KOPT-K1 (cell line): ENCODE measurements around the gene ARHGEF1.
"Not testable (repeated sequence)": the region's sequence is repeated elsewhere in the genome, so short reads cannot be mapped to it uniquely, and the experiment has no call there.

Experiments used
- H3K27ac ChIP-seq: fragments of 200-600 bp; sonication (generic); 2 replicates; pipeline ENCODE4 v1.5.1; 2016; ENCODE audit warnings: antibody characterized with exemption, mild to moderate bottlenecking, low read depth, low read length; ENCODE audit not compliant: poor library complexity, severe bottlenecking
- H3K36me3 ChIP-seq: fragments of 200-600 bp; sonication (generic); 2 replicates; pipeline ENCODE4 v1.5.1; 2017; ENCODE audit warnings: antibody characterized with exemption, mild to moderate bottlenecking, low read length, moderate library complexity; ENCODE audit not compliant: insufficient read depth
- H3K9me3 ChIP-seq: fragments of 200-600 bp; sonication (generic); 2 replicates; pipeline ENCODE4 v1.5.1; 2017; ENCODE audit warnings: antibody characterized with exemption, low read length, mild to moderate bottlenecking; ENCODE audit not compliant: insufficient read depth, poor library complexity, severe bottlenecking

The ARHGEF1 gene

GRCh38 chr19:41871573-41872383 lies 11.2 kb upstream of the ARHGEF1 start:
- no peaks in the 10 kb centered on the region for H3K9me3 ChIP-seq
- peak overlapping the region; percentile 86 for H3K27ac ChIP-seq
- peaks cover 61% of the 10 kb centered on the region for H3K36me3 ChIP-seq

DNA sequence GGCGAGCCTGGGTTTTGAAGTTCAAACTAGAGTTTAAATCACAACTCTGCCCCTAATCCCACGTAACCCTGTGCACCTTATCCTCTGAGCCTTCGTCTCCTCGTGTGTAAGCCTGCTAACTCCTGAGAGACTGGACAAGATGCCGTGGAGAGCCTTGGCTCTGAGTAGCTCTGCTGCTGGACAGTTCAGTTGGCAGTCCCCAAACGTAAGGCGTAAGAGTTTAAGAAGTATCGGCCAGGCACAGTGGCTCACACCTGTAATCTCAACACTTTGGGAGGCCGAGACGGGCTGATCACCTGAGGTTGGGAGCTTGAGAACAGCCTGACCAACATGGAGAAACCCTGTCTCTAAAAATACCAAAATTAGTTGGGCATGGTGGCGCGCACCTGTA lies 10.6 kb upstream of the ARHGEF1 start:
- H3K9me3 ChIP-seq, result no peaks in the 10 kb centered on the region
- H3K27ac ChIP-seq, result peak overlapping the region; percentile 86
- peaks cover 55% of the 10 kb centered on the region for H3K36me3 ChIP-seq

DNA sequence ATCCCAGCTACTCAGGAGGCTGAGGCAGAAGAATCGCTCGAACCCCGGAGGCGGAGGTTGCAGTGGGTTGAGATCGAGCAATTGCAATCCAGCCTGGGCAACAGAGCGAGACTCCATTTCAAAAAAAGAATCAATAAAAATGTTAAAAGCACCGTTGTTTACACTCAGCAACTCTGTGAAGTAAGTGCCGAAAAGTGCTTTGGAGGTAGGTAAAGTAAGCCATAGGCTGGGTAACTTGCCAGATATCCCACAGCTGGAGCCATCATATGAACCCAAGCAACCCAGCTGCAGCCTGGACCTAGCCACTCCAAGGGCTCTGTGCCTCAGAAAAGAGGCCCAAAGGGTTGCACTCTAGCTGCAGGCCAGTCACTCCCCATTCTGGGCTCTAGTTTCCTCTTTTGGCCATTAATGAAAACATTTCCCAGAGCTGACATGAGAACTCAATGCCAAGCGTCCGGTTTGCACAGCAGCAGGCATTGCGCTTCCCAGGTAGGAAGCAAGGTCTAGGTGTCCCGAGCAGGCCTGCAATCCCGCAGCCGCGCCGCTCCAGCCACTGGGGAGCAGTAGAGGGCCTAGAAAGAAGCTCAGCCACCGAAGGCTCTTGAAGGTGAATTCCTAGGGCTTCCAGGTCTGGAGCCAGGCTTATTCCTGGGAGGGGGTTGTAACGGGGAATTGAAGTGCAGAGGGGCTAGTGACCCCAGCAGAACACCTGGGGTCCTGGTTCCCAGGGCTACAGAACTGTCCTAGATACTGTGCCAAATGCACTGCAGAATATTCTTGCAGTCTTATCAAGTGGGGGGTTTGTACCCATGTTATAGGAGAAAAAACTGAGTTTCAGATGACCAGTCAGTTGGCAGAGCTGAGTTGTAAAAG lies 10.0 kb upstream of the ARHGEF1 start:
- peak overlapping the region; percentile 86 for H3K27ac ChIP-seq

GRCh38 chr19:41875973-41876372 lies 7.0 kb upstream of the ARHGEF1 start:
- H3K27ac ChIP-seq, result peak overlapping the region; percentile 89
- H3K36me3 ChIP-seq, result peaks cover 19% of the 10 kb centered on the region

More for the DNA sequence above, 10.0 kb upstream of the ARHGEF1 start:
- H3K36me3 ChIP-seq, result peaks cover 49% of the 10 kb centered on the region
- no peaks in the 10 kb centered on the region for H3K9me3 ChIP-seq

GRCh38 chr19:41876847-41877832 lies 5.8 kb upstream of the ARHGEF1 start, which contains the start of gene CD79A:
Gene CD79A (plus strand): TSS chr19:41877279. CDS start chr19:41877305, 26 bp downstream.
- peaks cover 12% of the 10 kb centered on the region for H3K36me3 ChIP-seq
- H3K27ac ChIP-seq, result peak within 1 kb of the TSS; percentile 89
- no peaks in the 10 kb centered on the region for H3K9me3 ChIP-seq

More at GRCh38 chr19:41875973-41876372, 7.0 kb upstream of the ARHGEF1 start:
- not testable (repeated sequence) for H3K9me3 ChIP-seq

- peak overlapping the region; percentile 89 for H3K27ac ChIP-seq
- peaks cover 2% of the 10 kb centered on the region; the same call in 1 of the 2 replicates for H3K36me3 ChIP-seq
- no peaks in the 10 kb centered on the region for H3K9me3 ChIP-seq
These were observed 4.8 kb upstream of the ARHGEF1 start for GRCh38 chr19:41877916-41878905.

DNA sequence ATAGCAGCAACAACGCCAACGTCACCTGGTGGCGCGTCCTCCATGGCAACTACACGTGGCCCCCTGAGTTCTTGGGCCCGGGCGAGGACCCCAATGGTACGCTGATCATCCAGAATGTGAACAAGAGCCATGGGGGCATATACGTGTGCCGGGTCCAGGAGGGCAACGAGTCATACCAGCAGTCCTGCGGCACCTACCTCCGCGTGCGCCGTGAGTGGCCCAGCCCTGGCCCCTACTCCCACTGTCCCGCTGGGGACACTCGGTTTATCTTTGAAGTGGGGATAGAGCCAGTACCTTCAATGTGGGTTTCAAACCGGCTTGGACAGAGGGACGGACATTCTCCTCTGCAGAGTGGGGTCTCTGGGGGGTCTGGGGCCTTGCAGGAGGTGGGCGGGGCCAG lies 3.9 kb upstream of the ARHGEF1 start:
- no peaks in the 10 kb centered on the region for H3K36me3 ChIP-seq
- no peak overlapping the region for H3K27ac ChIP-seq

DNA sequence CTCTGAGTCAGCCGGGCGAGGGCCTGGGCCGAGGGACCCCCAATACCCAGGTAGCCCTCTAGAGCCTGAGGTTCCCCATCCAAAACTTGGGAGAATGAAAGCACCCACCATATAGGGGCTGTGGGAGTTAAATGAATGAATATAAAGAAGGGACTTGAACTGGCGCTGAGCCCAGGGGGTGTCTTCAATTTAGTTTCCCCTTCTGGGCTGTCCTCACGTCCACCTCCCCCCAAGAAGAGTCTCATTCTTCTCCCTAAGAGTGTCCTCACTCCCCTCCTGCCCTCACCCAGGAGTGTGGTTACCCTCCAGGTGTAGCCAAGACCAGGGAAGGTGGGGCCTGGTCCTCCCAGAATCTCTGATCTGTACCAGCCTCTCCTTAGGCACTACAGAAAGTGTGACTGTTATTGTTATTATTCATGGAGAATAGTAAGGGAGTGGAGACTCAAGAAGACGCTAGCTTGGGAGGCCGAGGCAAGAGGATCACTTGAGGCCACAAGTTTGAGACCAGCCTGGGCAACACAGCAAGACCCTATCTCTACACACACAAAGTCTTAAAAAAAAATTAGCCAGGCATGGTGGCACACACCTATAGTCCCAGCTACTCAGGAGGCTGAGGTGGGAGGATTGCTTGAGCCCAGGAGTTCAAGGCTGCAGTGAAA lies 3.2 kb upstream of the ARHGEF1 start:
- Histone ChIP-seq H3K9me3 (no peaks in the 10 kb centered on the region), H3K27ac (peak overlapping the region; percentile 7), H3K36me3 (no peaks in the 10 kb centered on the region)

More for the DNA sequence above, 3.9 kb upstream of the ARHGEF1 start:
- H3K9me3 ChIP-seq, result no peaks in the 10 kb centered on the region

GRCh38 chr19:41880329-41880708 lies 2.7 kb upstream of the ARHGEF1 start:
- Histone ChIP-seq H3K27ac (no peak overlapping the region), H3K9me3 (no peaks in the 10 kb centered on the region), H3K36me3 (0 out of 2 replicates have a peak, but pooled peaks cover 3% of the 10 kb centered on the region)

- peak overlapping the region; percentile 97 for H3K27ac ChIP-seq
- peaks cover 14% of the 10 kb centered on the region for H3K36me3 ChIP-seq
- no peaks in the 10 kb centered on the region for H3K9me3 ChIP-seq
These were observed 458 bp downstream of the ARHGEF1 start for GRCh38 chr19:41883463-41883820.

GRCh38 chr19:41883821-41884733 lies 1.1 kb downstream of the ARHGEF1 start:
- H3K27ac ChIP-seq, result peak overlapping the region; percentile 97

More at GRCh38 chr19:41883821-41884733, 1.1 kb downstream of the ARHGEF1 start:
- Histone ChIP-seq H3K36me3 (peaks cover 21% of the 10 kb centered on the region), H3K9me3 (no peaks in the 10 kb centered on the region)
